HG03159 (cell line): ENCODE data around the gene PLSCR3.

ENCODE experiments used
- ATAC-seq: cut with Tn5 transposase; IDR thresholded peaks from one replicate; pipeline ENCODE4 v1.9.1; 2021; ENCODE audit warnings: mild to moderate bottlenecking, moderate library complexity; ENCODE audit not compliant: unreplicated experiment

PLSCR3 gene

GRCh38 chr17:7407082-7407481 is 12.8 kb upstream of the PLSCR3 start:
- no peak for ATAC-seq

- ATAC-seq: no peak
These were observed 12.0 kb upstream of the PLSCR3 start for GRCh38 chr17:7406235-7406825.

GRCh38 chr17:7405350-7406234 is 11.3 kb upstream of the PLSCR3 start:
- ATAC-seq: no peak

GRCh38 chr17:7404737-7405349 is 10.5 kb upstream of the PLSCR3 start:
- peak; percentile 17 for ATAC-seq

- peak; percentile 92 for ATAC-seq
These were observed 9.8 kb upstream of the PLSCR3 start, which contains the start of gene TMEM256 for GRCh38 chr17:7403977-7404736. TMEM256 (minus strand) TSS chr17:7404097; CDS start chr17:7404084, 13 bp downstream.

GRCh38 chr17:7403727-7403976 is 9.3 kb upstream of the PLSCR3 start:
- ATAC-seq: no peak

GRCh38 chr17:7403043-7403726 is 8.9 kb upstream of the PLSCR3 start:
- no peak for ATAC-seq

GRCh38 chr17:7398612-7399011 is 4.3 kb upstream of the PLSCR3 start:
- ATAC-seq: no peak

GRCh38 chr17:7396147-7396546 is 1.8 kb upstream of the PLSCR3 start:
- ATAC-seq: no peak

GRCh38 chr17:7393613-7394451 is 493 bp downstream of the PLSCR3 start:
- ATAC-seq: peak; percentile 36

GRCh38 chr17:7392696-7393612 is 1.4 kb downstream of the PLSCR3 start:
- ATAC-seq: no peak

GRCh38 chr17:7391307-7391706 is 3.0 kb downstream of the PLSCR3 start:
- ATAC-seq: no peak

- ATAC-seq: no peak
These were observed 4.1 kb downstream of the PLSCR3 start for GRCh38 chr17:7389924-7390910.

GRCh38 chr17:7388856-7389255 is 5.5 kb downstream of the PLSCR3 start:
- no peak for ATAC-seq

- ATAC-seq: no peak
These were observed 9.7 kb downstream of the PLSCR3 start for GRCh38 chr17:7384489-7385081.

GRCh38 chr17:7383742-7384488 is 10.4 kb downstream of the PLSCR3 start:
- ATAC-seq: peak; percentile 50

GRCh38 chr17:7383371-7383741 is 11.0 kb downstream of the PLSCR3 start:
- no peak for ATAC-seq
